HFF-Myc (cell line): ENCODE measurements around the gene NAP1L4.

Experiments used
- DNase-seq: peaks from one replicate; pipeline ENCODE4 v3.0.0-alpha.2; 2011; ENCODE audit warnings: low read depth; ENCODE audit errors: extremely low read depth
- H3K4me3 ChIP-seq: replicated peaks from 2 replicates; pipeline ENCODE4 v1.5.1; 2011; ENCODE audit warnings: low read depth, mild to moderate bottlenecking, control low read depth, low read length
- TF ChIP-seq, protein P1 (sequence below): IDR thresholded peaks from 2 replicates; pipeline ENCODE4 v1.5.1; 2012; ENCODE audit warnings: mild to moderate bottlenecking, low read depth, low read length, control low read depth; ENCODE audit errors: missing control alignments

The NAP1L4 gene

DNA sequence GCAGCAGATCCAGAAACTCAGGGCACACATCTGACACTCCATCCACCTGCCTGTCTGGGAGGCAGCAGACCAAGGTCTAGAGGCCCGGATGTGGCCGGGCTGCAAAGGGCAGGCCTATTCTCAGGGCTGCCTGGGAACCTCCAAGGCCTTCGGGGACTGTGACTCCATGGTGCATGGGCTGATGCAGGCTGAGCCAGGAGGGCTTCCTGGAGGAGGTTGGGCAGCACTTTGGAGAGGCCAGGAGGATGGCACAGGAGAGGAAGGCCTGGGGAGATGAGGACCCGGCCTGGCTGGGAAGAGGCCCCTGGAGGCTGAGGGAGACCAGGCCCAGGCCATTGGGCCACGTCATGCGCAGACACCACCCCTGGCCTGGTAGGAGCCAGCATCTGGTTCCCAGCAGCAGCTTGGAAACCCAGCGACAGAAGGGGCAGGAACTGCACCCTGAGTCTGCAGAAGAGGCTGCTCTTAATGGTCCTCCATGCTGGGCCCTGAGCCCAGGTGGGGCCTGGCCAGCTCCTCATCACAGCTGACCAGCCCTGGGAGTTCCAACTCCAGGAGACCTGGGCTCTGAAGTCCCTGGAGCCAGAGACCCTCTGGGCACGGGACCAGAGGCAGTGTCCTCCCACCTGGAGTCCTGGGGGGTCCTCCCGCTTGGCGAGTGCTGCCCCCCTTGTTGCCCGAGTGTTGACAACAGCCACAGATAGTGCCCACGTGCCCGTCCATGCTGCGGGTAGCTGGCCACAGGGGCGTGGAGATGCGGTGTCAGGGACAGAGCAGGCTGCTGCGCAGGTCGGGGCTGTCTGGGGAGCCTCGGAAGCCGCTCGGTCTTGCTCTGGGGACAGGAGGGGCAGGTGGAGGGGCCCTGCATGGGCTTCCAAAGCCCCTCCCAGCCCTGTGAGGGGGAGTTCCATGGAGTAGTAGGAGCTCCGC lies 68.4 kb downstream of the NAP1L4 start:
- H3K4me3 ChIP-seq = no peak overlapping the region
- TF ChIP-seq, protein P1, sequence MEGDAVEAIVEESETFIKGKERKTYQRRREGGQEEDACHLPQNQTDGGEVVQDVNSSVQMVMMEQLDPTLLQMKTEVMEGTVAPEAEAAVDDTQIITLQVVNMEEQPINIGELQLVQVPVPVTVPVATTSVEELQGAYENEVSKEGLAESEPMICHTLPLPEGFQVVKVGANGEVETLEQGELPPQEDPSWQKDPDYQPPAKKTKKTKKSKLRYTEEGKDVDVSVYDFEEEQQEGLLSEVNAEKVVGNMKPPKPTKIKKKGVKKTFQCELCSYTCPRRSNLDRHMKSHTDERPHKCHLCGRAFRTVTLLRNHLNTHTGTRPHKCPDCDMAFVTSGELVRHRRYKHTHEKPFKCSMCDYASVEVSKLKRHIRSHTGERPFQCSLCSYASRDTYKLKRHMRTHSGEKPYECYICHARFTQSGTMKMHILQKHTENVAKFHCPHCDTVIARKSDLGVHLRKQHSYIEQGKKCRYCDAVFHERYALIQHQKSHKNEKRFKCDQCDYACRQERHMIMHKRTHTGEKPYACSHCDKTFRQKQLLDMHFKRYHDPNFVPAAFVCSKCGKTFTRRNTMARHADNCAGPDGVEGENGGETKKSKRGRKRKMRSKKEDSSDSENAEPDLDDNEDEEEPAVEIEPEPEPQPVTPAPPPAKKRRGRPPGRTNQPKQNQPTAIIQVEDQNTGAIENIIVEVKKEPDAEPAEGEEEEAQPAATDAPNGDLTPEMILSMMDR = no peak
- DNase-seq = no peak

DNA sequence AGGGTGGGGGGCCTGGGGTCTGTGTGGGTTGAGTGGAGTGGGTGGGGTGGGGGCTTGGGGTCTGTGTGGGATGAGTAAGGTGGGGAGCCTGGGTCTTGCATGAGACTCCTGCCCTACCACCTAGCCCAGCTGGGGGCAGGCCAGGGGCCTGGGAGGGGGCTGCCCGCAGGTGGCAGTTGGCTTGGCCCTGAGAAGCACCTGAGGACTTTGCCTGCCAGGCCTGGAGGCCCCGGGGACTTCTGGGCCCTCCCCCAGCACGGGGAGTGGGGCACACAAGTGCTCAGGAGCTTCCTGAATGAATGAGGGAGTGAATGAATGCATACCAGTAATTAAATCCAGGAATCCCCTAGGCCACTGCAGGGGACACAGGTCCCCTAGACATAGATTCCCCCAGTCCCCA lies 69.5 kb downstream of the NAP1L4 start:
- TF ChIP-seq, protein P1 = no peak
- no peak for DNase-seq
- no peak overlapping the region for H3K4me3 ChIP-seq

DNA sequence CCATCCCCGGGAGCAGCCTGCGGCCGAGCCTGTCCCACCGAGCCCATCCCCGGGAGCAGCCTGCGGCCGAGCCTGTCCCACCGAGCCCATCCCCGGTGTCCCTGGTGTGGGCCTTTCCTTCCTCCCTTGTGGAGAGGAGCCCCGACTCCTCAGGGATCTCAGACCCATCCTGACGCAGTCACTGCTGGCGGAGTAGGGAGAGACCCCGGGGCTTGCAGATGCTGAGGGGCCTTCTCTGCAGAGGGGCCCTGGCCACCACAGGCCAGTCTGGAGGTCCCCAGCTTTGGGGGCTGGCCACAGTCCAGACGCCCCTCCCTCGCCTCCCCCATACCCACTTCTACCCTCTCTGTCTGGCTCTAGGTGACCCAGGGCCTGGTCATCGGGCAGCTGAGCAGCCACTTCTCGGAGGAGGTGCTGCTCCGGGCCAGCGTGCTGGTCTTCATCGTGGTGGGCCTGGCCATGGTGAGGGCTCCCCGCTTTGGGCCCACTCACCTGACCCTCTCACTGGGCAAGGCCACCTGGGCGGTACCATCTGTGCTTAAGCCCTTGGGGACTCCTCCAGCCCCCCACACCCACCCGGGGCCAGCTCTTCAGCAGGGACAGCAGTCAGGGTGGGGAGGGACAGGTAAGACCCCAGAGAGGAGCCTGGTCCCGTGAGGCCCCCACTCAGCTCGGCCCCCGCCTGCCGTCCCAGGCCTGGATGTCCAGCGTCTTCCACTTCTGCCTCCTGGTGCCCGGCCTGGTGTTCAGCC lies 70.2 kb downstream of the NAP1L4 start:
- DNase-seq = no peak
- TF ChIP-seq, protein P1 = no peak
- no peak overlapping the region for H3K4me3 ChIP-seq

DNA sequence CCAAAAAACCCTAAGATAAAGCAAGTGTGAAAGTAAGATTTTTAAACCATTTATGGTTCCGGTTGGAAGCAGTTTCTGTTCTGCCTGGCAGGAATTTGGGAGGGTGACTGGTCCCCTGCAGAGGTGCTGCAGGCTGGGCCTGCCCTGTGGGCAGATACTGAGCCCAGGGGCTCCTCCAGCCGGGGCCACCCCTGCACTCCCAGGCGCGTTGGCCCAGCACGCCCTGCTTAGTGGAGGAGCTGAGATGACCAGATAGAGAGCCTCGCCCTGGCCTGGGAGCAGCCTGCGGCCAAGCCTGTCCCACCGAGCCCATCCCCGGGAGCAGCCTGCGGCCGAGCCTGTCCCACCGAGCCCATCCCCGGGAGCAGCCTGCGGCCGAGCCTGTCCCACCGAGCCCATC lies 70.9 kb downstream of the NAP1L4 start:
- H3K4me3 ChIP-seq = no peak overlapping the region
- no peak for DNase-seq
- TF ChIP-seq, protein P1 = no peak

DNA sequence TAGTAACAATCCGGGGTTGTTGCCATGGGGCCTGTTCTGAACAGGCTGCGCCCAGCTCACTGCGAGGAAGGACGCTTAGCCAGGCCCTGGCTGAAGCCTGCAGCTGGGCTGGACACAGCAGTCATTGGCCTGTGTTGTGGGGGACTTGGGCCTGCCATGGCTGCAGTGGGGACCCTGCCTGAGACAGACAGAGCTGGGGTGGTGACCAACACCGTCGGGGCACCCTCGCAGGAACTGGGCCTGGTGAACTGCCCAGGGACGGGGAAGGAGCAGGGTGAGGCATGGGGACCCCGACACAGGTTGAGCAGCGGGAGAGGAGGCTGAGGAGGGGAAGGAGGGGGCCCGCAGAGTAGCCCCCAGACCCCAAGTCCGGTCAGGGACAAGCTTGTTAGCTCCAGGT lies 71.8 kb downstream of the NAP1L4 start:
- TF ChIP-seq, protein P1 = no peak
- no peak for DNase-seq
- H3K4me3 ChIP-seq = no peak overlapping the region

DNA sequence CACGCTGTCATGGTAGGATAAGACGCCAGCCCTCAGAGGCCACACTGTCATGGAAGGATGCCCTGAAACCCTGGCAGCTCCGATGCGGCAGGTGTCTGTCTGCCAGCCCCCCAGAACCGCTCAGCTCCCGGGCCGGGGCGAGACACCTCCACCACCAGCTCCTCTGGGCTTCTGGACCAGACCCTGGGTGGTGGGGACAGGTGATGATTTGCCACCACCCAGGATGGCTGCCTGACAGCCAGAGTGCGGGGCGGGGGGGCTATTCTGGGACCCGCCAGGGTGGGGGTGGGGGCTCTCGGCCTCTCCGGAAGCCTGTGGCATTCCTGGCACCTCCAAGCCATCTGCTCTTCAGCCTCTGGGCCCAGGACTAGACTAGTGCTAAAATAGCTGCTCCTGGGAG lies 72.3 kb downstream of the NAP1L4 start:
- TF ChIP-seq, protein P1 = no peak
- H3K4me3 ChIP-seq = no peak overlapping the region
- DNase-seq = no peak
